Occipital lobe (tissue), 2 donors: ENCODE results near the gene CERS6. TPM values are rescaled to one million over a fixed set of nuclear protein-coding genes. Genes with fewer than 3 reads are reported as not detected.
"Not testable (repeated sequence)": the region's sequence is repeated elsewhere in the genome, so short reads cannot be mapped to it uniquely, and the experiment has no call there.

ENCODE experiments used
- DNase-seq: peaks from one replicate; lab custom pipeline; 2025; lab: John Stamatoyannopoulos, UW
- total RNA-seq: library from RNA; depleted of rRNA; stranded (reverse); fragments of >200 nt; gene quantifications from one replicate; pipeline ENCODE4 v1.2.3, GENCODE V29; 2014

Gene CERS6
- total RNA-seq, 1 donor from 2014 or later = 146 TPM

- not testable (repeated sequence) for DNase-seq
Measured at GRCh38 chr2:168664715-168665114, 208.6 kb downstream of the CERS6 start.

- no peak for DNase-seq
Measured at GRCh38 chr2:168666339-168666738, 210.3 kb downstream of the CERS6 start.

- DNase-seq = no peak
Measured at GRCh38 chr2:168667156-168667555, 211.1 kb downstream of the CERS6 start.

GRCh38 chr2:168669151-168669550 lies 213.1 kb downstream of the CERS6 start:
- no peak for DNase-seq

- DNase-seq = no peak
Measured at GRCh38 chr2:168670478-168670877, 214.4 kb downstream of the CERS6 start.

- DNase-seq = no peak
Measured at GRCh38 chr2:168671932-168672331, 215.9 kb downstream of the CERS6 start.

- DNase-seq = no peak
Measured at GRCh38 chr2:168673265-168674189, 217.5 kb downstream of the CERS6 start.

- no peak for DNase-seq
Measured at GRCh38 chr2:168678153-168678853, 222.2 kb downstream of the CERS6 start.

GRCh38 chr2:168679081-168679480 lies 223.0 kb downstream of the CERS6 start:
- no peak for DNase-seq

GRCh38 chr2:168679741-168680310 lies 223.8 kb downstream of the CERS6 start:
- DNase-seq = no peak

GRCh38 chr2:168683996-168684395 lies 227.9 kb downstream of the CERS6 start:
- no peak for DNase-seq

- DNase-seq = no peak
Measured at GRCh38 chr2:168684921-168685599, 229.0 kb downstream of the CERS6 start.

- no peak for DNase-seq
Measured at GRCh38 chr2:168685600-168686451, 229.8 kb downstream of the CERS6 start.

- no peak for DNase-seq
Measured at GRCh38 chr2:168686452-168687191, 230.6 kb downstream of the CERS6 start.

GRCh38 chr2:168687314-168687713 lies 231.2 kb downstream of the CERS6 start:
- no peak for DNase-seq

- DNase-seq = no peak
Measured at GRCh38 chr2:168690381-168690885, 234.4 kb downstream of the CERS6 start.

GRCh38 chr2:168691221-168691620 lies 235.1 kb downstream of the CERS6 start:
- DNase-seq = no peak

- no peak for DNase-seq
Measured at GRCh38 chr2:168692132-168692744, 236.2 kb downstream of the CERS6 start.

- DNase-seq = no peak
Measured at GRCh38 chr2:168694173-168694572, 238.1 kb downstream of the CERS6 start.
